ENCODE data around the gene TEDDM1.

TEDDM1 gene

DNA sequence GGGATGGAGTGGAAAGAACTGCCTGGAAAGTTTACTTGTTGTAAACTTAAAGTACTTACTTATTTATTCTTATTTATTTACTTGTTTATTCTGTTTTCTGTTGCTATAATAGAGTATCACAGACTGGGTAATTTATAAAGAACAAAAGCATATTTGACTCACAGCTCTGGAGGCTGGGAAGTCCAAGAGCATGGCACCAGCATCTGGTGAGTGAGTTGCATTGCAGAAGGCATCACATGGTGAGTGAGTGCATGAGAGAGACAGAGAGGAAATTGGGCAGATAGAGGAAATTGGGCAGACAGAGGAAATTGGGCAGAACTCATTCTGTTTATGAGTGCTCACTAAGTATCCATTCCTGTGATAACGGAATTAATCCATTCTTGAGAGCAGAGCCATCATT, 37.9 kb upstream of the TEDDM1 start:
- no peak overlapping the region for H3K27ac ChIP-seq (ENCODE audit: low read length)
- no peak overlapping the region for H3K4me2 ChIP-seq (ENCODE audit: low read length)
- H3K4me3 ChIP-seq (ENCODE audit: low read length): no peak overlapping the region
- H3K4me1 ChIP-seq (ENCODE audit: low read length): peaks cover 25% of the 10 kb centered on the region
- H3K27me3 ChIP-seq (ENCODE audit: low read depth, low read length): peaks cover 12% of the 10 kb centered on the region; the same call in 1 of the 2 replicates
- TF ChIP-seq CTCF (IDR thresholded peaks at IDR 0.05; ENCODE audit: low read depth, low read length): no peak
- TF ChIP-seq EZH2phosphoT487 (IDR thresholded peaks at IDR 0.05; ENCODE audit: low read depth): no peak
- no peaks in the 10 kb centered on the region for H4K20me1 ChIP-seq (ENCODE audit: insufficient read depth, low read length)
- no peak overlapping the region for H2AFZ ChIP-seq (ENCODE audit: low read depth, low read length)
- H3K9me3 ChIP-seq (ENCODE audit: insufficient read depth, low read length): peaks cover 7% of the 10 kb centered on the region; the same call in 1 of the 2 replicates
- no peak overlapping the region for H3K9ac ChIP-seq (ENCODE audit: low read length)
- no peaks in the 10 kb centered on the region for H3K79me2 ChIP-seq (ENCODE audit: low read length)
- H3K36me3 ChIP-seq (replicated peaks; ENCODE audit: low read depth, low read length): no peaks in the 10 kb centered on the region

DNA sequence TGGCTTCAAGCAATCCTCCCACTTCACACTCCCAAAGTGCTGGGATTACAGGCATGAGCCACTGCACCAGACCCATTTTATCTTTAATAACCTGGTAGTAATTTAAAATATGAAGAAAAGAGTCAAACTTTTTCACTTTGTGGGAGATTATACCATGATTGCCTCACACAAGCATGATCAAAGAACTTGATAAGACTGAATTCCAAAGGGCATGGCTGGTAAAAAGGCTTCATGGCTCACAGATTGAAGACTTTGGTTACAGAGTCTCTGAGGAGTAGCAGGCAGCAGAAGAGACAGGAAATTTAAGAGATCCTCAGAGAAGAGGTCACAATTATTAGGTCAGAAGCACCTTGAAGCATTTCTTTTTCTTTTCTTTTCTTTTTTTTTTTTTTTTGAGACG, 33.1 kb upstream of the TEDDM1 start:
- H4K20me1 ChIP-seq (ENCODE audit: insufficient read depth, low read length): no peaks in the 10 kb centered on the region
- peaks cover 3% of the 10 kb centered on the region; the same call in 1 of the 2 replicates for H3K9me3 ChIP-seq (ENCODE audit: insufficient read depth, low read length)
- H3K27ac ChIP-seq (ENCODE audit: low read length): no peak overlapping the region
- H3K4me1 ChIP-seq (ENCODE audit: low read length): peaks cover 24% of the 10 kb centered on the region
- no peak overlapping the region for H3K9ac ChIP-seq (ENCODE audit: low read length)
- no peak overlapping the region for H3K4me3 ChIP-seq (ENCODE audit: low read length)
- no peak overlapping the region for H3K4me2 ChIP-seq (ENCODE audit: low read length)
- H3K36me3 ChIP-seq (replicated peaks; ENCODE audit: low read depth, low read length): no peaks in the 10 kb centered on the region
- no peak overlapping the region for H2AFZ ChIP-seq (ENCODE audit: low read depth, low read length)
- TF ChIP-seq EZH2phosphoT487 (IDR thresholded peaks at IDR 0.05; ENCODE audit: low read depth) (no peak), CTCF (IDR thresholded peaks at IDR 0.05; ENCODE audit: low read depth, low read length) (no peak)
- peaks cover 15% of the 10 kb centered on the region for H3K27me3 ChIP-seq (ENCODE audit: low read depth, low read length)
- no peaks in the 10 kb centered on the region for H3K79me2 ChIP-seq (ENCODE audit: low read length)

- Histone ChIP-seq H3K4me2 (ENCODE audit: low read length) (no peak overlapping the region), H3K27me3 (ENCODE audit: low read depth, low read length) (peaks cover 4% of the 10 kb centered on the region; the same call in 1 of the 2 replicates), H3K36me3 (replicated peaks; ENCODE audit: low read depth, low read length) (no peaks in the 10 kb centered on the region), H3K4me1 (ENCODE audit: low read length) (peaks cover 47% of the 10 kb centered on the region), H3K9ac (ENCODE audit: low read length) (no peak overlapping the region), H3K79me2 (ENCODE audit: low read length) (no peaks in the 10 kb centered on the region), H3K4me3 (ENCODE audit: low read length) (no peak overlapping the region), H3K9me3 (ENCODE audit: insufficient read depth, low read length) (no peaks in the 10 kb centered on the region), H4K20me1 (ENCODE audit: insufficient read depth, low read length) (no peaks in the 10 kb centered on the region), H3K27ac (ENCODE audit: low read length) (no peak overlapping the region), H2AFZ (ENCODE audit: low read depth, low read length) (no peak overlapping the region)
- TF ChIP-seq CTCF (IDR thresholded peaks at IDR 0.05; ENCODE audit: low read depth, low read length) (no peak), EZH2phosphoT487 (IDR thresholded peaks at IDR 0.05; ENCODE audit: low read depth) (no peak)
Measured at GRCh38 chr1:182431278-182431677, 30.8 kb upstream of the TEDDM1 start.

- Histone ChIP-seq H3K79me2 (ENCODE audit: low read length) (no peaks in the 10 kb centered on the region), H3K4me2 (ENCODE audit: low read length) (no peak overlapping the region; the same call in 1 of the 2 replicates), H3K27me3 (ENCODE audit: low read depth, low read length) (peaks cover 4% of the 10 kb centered on the region; the same call in 1 of the 2 replicates), H2AFZ (ENCODE audit: low read depth, low read length) (no peak overlapping the region), H3K36me3 (replicated peaks; ENCODE audit: low read depth, low read length) (no peaks in the 10 kb centered on the region), H3K27ac (ENCODE audit: low read length) (no peak overlapping the region), H3K9me3 (ENCODE audit: insufficient read depth, low read length) (no peaks in the 10 kb centered on the region), H3K4me1 (ENCODE audit: low read length) (peaks cover 54% of the 10 kb centered on the region), H3K4me3 (ENCODE audit: low read length) (no peak overlapping the region), H3K9ac (ENCODE audit: low read length) (no peak overlapping the region), H4K20me1 (ENCODE audit: insufficient read depth, low read length) (no peaks in the 10 kb centered on the region)
- TF ChIP-seq CTCF (IDR thresholded peaks at IDR 0.05; ENCODE audit: low read depth, low read length) (no peak), EZH2phosphoT487 (IDR thresholded peaks at IDR 0.05; ENCODE audit: low read depth) (no peak)
Measured at GRCh38 chr1:182430263-182431068, 30.0 kb upstream of the TEDDM1 start.

Measured in OCI-LY3 (cell line).